ENCODE data around the gene RCL1. TPM values are rescaled to one million over a fixed set of nuclear protein-coding genes. Genes with fewer than 3 reads are reported as not detected.

RCL1 gene
- total and polyA plus RNA-seq, 2 donors, result 19.6 to 24.0 TPM

- DNase-seq (ENCODE audit: low read depth in 6 of 9, low spot score in 9 of 9), result no peak
- 80% methylated on average over 4 of the region's 4 CpGs for WGBS
- Histone ChIP-seq H3K27me3 (ENCODE audit: control insufficient read depth in 2 of 2, insufficient read depth in 1 of 2, low read length in 1 of 2) (peaks cover 0 to 2% of the 10 kb centered on the region in 2 donors), H3K36me3 (ENCODE audit: control insufficient read depth in 2 of 2, insufficient read depth in 2 of 2, low read length in 1 of 2) (no peaks in the 10 kb centered on the region), H3K4me1 (ENCODE audit: control insufficient read depth in 2 of 2, insufficient read depth in 2 of 2, low read length in 2 of 2) (no peaks in the 10 kb centered on the region), H3K9me3 (ENCODE audit: control insufficient read depth in 2 of 2, insufficient read depth in 1 of 2, low read length in 1 of 2) (peaks cover 0 to 3% of the 10 kb centered on the region in 2 donors), H3K4me3 (ENCODE audit: low read length in 2 of 2) (no peak overlapping the region), H3K27ac (ENCODE audit: low read depth in 1 of 2, low read length in 1 of 2) (no peak overlapping the region)
These were observed 36.3 kb upstream of the RCL1 start for GRCh38 chr9:4756420-4756819.

- Histone ChIP-seq H3K9me3 (ENCODE audit: control insufficient read depth in 2 of 2, insufficient read depth in 1 of 2, low read length in 1 of 2) (peaks cover 0 to 3% of the 10 kb centered on the region in 2 donors), H3K4me3 (ENCODE audit: low read length in 2 of 2) (no peak overlapping the region), H3K4me1 (ENCODE audit: control insufficient read depth in 2 of 2, insufficient read depth in 2 of 2, low read length in 2 of 2) (peaks cover 3 to 10% of the 10 kb centered on the region in 2 donors), H3K27ac (ENCODE audit: low read depth in 1 of 2, low read length in 1 of 2) (no peak overlapping the region), H3K36me3 (ENCODE audit: control insufficient read depth in 2 of 2, insufficient read depth in 2 of 2, low read length in 1 of 2) (no peaks in the 10 kb centered on the region), H3K27me3 (ENCODE audit: control insufficient read depth in 2 of 2, insufficient read depth in 1 of 2, low read length in 1 of 2) (peaks cover 0 to 4% of the 10 kb centered on the region in 2 donors)
- WGBS, result 88% methylated on average over 3 of the region's 3 CpGs
- no peak for DNase-seq (ENCODE audit: low read depth in 6 of 9, low spot score in 9 of 9)
These were observed 32.6 kb upstream of the RCL1 start for GRCh38 chr9:4760122-4760521.

- no peak overlapping the region for H3K27ac ChIP-seq (ENCODE audit: low read depth in 1 of 2, low read length in 1 of 2)
- 31% methylated on average over 22 of the region's 22 CpGs for WGBS
- peaks cover 3 to 10% of the 10 kb centered on the region in 2 donors for H3K4me1 ChIP-seq (ENCODE audit: control insufficient read depth in 2 of 2, insufficient read depth in 2 of 2, low read length in 2 of 2)
- no peaks in the 10 kb centered on the region for H3K36me3 ChIP-seq (ENCODE audit: control insufficient read depth in 2 of 2, insufficient read depth in 2 of 2, low read length in 1 of 2)
- peaks cover 0 to 3% of the 10 kb centered on the region in 2 donors for H3K9me3 ChIP-seq (ENCODE audit: control insufficient read depth in 2 of 2, insufficient read depth in 1 of 2, low read length in 1 of 2)
- DNase-seq (ENCODE audit: low read depth in 6 of 9, low spot score in 9 of 9), result peak; percentile 54 to 91 (median 80)
- H3K27me3 ChIP-seq (ENCODE audit: control insufficient read depth in 2 of 2, insufficient read depth in 1 of 2, low read length in 1 of 2), result peaks cover 0 to 4% of the 10 kb centered on the region in 2 donors
- peak overlapping the region in 1 of 2 donors; percentile 3 for H3K4me3 ChIP-seq (ENCODE audit: low read length in 2 of 2)
These were observed 30.4 kb upstream of the RCL1 start for GRCh38 chr9:4762108-4762885.

- DNase-seq (ENCODE audit: low read depth in 6 of 9, low spot score in 9 of 9), result no peak
- Histone ChIP-seq H3K27me3 (ENCODE audit: control insufficient read depth in 2 of 2, insufficient read depth in 1 of 2, low read length in 1 of 2) (peaks cover 0 to 4% of the 10 kb centered on the region in 2 donors), H3K9me3 (ENCODE audit: control insufficient read depth in 2 of 2, insufficient read depth in 1 of 2, low read length in 1 of 2) (peaks cover 0 to 3% of the 10 kb centered on the region in 2 donors), H3K36me3 (ENCODE audit: control insufficient read depth in 2 of 2, insufficient read depth in 2 of 2, low read length in 1 of 2) (no peaks in the 10 kb centered on the region), H3K4me3 (ENCODE audit: low read length in 2 of 2) (peak overlapping the region in 1 of 2 donors; percentile 3), H3K4me1 (ENCODE audit: control insufficient read depth in 2 of 2, insufficient read depth in 2 of 2, low read length in 2 of 2) (peaks cover 3 to 10% of the 10 kb centered on the region in 2 donors), H3K27ac (ENCODE audit: low read depth in 1 of 2, low read length in 1 of 2) (peak overlapping the region in 1 of 2 donors; percentile 8)
- WGBS, result 33% methylated on average over 14 of the region's 14 CpGs
These were observed 29.7 kb upstream of the RCL1 start for GRCh38 chr9:4762886-4763541.

GRCh38 chr9:4764033-4764432 lies 28.7 kb upstream of the RCL1 start:
- 79% methylated on average over 3 of the region's 3 CpGs for WGBS
- peaks cover 0 to 3% of the 10 kb centered on the region in 2 donors for H3K9me3 ChIP-seq (ENCODE audit: control insufficient read depth in 2 of 2, insufficient read depth in 1 of 2, low read length in 1 of 2)
- H3K27ac ChIP-seq (ENCODE audit: low read depth in 1 of 2, low read length in 1 of 2), result no peak overlapping the region
- no peak for DNase-seq (ENCODE audit: low read depth in 6 of 9, low spot score in 9 of 9)
- no peaks in the 10 kb centered on the region for H3K36me3 ChIP-seq (ENCODE audit: control insufficient read depth in 2 of 2, insufficient read depth in 2 of 2, low read length in 1 of 2)
- H3K4me3 ChIP-seq (ENCODE audit: low read length in 2 of 2), result no peak overlapping the region
- H3K27me3 ChIP-seq (ENCODE audit: control insufficient read depth in 2 of 2, insufficient read depth in 1 of 2, low read length in 1 of 2), result peaks cover 0 to 4% of the 10 kb centered on the region in 2 donors
- peaks cover 3 to 10% of the 10 kb centered on the region in 2 donors for H3K4me1 ChIP-seq (ENCODE audit: control insufficient read depth in 2 of 2, insufficient read depth in 2 of 2, low read length in 2 of 2)

- H3K36me3 ChIP-seq (ENCODE audit: control insufficient read depth in 2 of 2, insufficient read depth in 2 of 2, low read length in 1 of 2), result no peaks in the 10 kb centered on the region
- no peaks in the 10 kb centered on the region for H3K4me1 ChIP-seq (ENCODE audit: control insufficient read depth in 2 of 2, insufficient read depth in 2 of 2, low read length in 2 of 2)
- DNase-seq (ENCODE audit: low read depth in 6 of 9, low spot score in 9 of 9), result no peak
- no peaks in the 10 kb centered on the region for H3K9me3 ChIP-seq (ENCODE audit: control insufficient read depth in 2 of 2, insufficient read depth in 1 of 2, low read length in 1 of 2)
- H3K27me3 ChIP-seq (ENCODE audit: control insufficient read depth in 2 of 2, insufficient read depth in 1 of 2, low read length in 1 of 2), result no peaks in the 10 kb centered on the region
- H3K4me3 ChIP-seq (ENCODE audit: low read length in 2 of 2), result no peak overlapping the region
- H3K27ac ChIP-seq (ENCODE audit: low read depth in 1 of 2, low read length in 1 of 2), result no peak overlapping the region
These were observed 24.1 kb upstream of the RCL1 start for GRCh38 chr9:4768681-4769080.

- 94% methylated on average over 7 of the region's 7 CpGs for WGBS
- H3K27ac ChIP-seq (ENCODE audit: low read depth in 1 of 2, low read length in 1 of 2), result no peak overlapping the region
- no peaks in the 10 kb centered on the region for H3K4me1 ChIP-seq (ENCODE audit: control insufficient read depth in 2 of 2, insufficient read depth in 2 of 2, low read length in 2 of 2)
- H3K36me3 ChIP-seq (ENCODE audit: control insufficient read depth in 2 of 2, insufficient read depth in 2 of 2, low read length in 1 of 2), result no peaks in the 10 kb centered on the region
- no peaks in the 10 kb centered on the region for H3K27me3 ChIP-seq (ENCODE audit: control insufficient read depth in 2 of 2, insufficient read depth in 1 of 2, low read length in 1 of 2)
- no peaks in the 10 kb centered on the region for H3K9me3 ChIP-seq (ENCODE audit: control insufficient read depth in 2 of 2, insufficient read depth in 1 of 2, low read length in 1 of 2)
- H3K4me3 ChIP-seq (ENCODE audit: low read length in 2 of 2), result no peak overlapping the region
- DNase-seq (ENCODE audit: low read depth in 6 of 9, low spot score in 9 of 9), result no peak
These were observed 23.2 kb upstream of the RCL1 start for GRCh38 chr9:4769321-4770080.

- H3K27me3 ChIP-seq (ENCODE audit: control insufficient read depth in 2 of 2, insufficient read depth in 1 of 2, low read length in 1 of 2), result no peaks in the 10 kb centered on the region
- H3K4me1 ChIP-seq (ENCODE audit: control insufficient read depth in 2 of 2, insufficient read depth in 2 of 2, low read length in 2 of 2), result no peaks in the 10 kb centered on the region
- DNase-seq (ENCODE audit: low read depth in 6 of 9, low spot score in 9 of 9), result no peak
- 99% methylated on average over 1 of the region's 1 CpG for WGBS
- no peak overlapping the region for H3K27ac ChIP-seq (ENCODE audit: low read depth in 1 of 2, low read length in 1 of 2)
- no peaks in the 10 kb centered on the region for H3K9me3 ChIP-seq (ENCODE audit: control insufficient read depth in 2 of 2, insufficient read depth in 1 of 2, low read length in 1 of 2)
- no peaks in the 10 kb centered on the region for H3K36me3 ChIP-seq (ENCODE audit: control insufficient read depth in 2 of 2, insufficient read depth in 2 of 2, low read length in 1 of 2)
- H3K4me3 ChIP-seq (ENCODE audit: low read length in 2 of 2), result no peak overlapping the region
These were observed 21.0 kb upstream of the RCL1 start for GRCh38 chr9:4771788-4772187.

- no peak overlapping the region for H3K4me3 ChIP-seq (ENCODE audit: low read length in 2 of 2)
- 96% methylated on average over 1 of the region's 1 CpG for WGBS
- no peak for DNase-seq (ENCODE audit: low read depth in 6 of 9, low spot score in 9 of 9)
- no peaks in the 10 kb centered on the region for H3K27me3 ChIP-seq (ENCODE audit: control insufficient read depth in 2 of 2, insufficient read depth in 1 of 2, low read length in 1 of 2)
- no peak overlapping the region for H3K27ac ChIP-seq (ENCODE audit: low read depth in 1 of 2, low read length in 1 of 2)
- H3K36me3 ChIP-seq (ENCODE audit: control insufficient read depth in 2 of 2, insufficient read depth in 2 of 2, low read length in 1 of 2), result no peaks in the 10 kb centered on the region
- no peaks in the 10 kb centered on the region for H3K4me1 ChIP-seq (ENCODE audit: control insufficient read depth in 2 of 2, insufficient read depth in 2 of 2, low read length in 2 of 2)
- H3K9me3 ChIP-seq (ENCODE audit: control insufficient read depth in 2 of 2, insufficient read depth in 1 of 2, low read length in 1 of 2), result no peaks in the 10 kb centered on the region
These were observed 18.5 kb upstream of the RCL1 start for GRCh38 chr9:4774209-4774608.

Measured in thymus (tissue), 11 donors.